WTC11 (cell line): ENCODE results near the gene KCNH8. TPM values are rescaled to one million over a fixed set of nuclear protein-coding genes. Genes with fewer than 3 reads are reported as not detected.

ENCODE experiments used
- ATAC-seq: fragments of 200-7000 bp; cut with Tn5 transposase; 2 replicates; pipeline ENCODE4 v1.10.0; 2021; ENCODE audit warnings: mild to moderate bottlenecking, moderate library complexity
- CTCF ChIA-PET: fragments of 300-600 bp; sonication (Branson Sonifier 250); formaldehyde crosslinking; loops from one replicate; lab custom pipeline; 2021; ENCODE audit warnings: antibody characterized with exemption; lab: Charles Lee
- POLR2A ChIA-PET: fragments of 350-600 bp; sonication (Branson Sonifier 250); formaldehyde crosslinking; loops from one replicate; lab custom pipeline; 2021; ENCODE audit warnings: antibody characterized with exemption; lab: Charles Lee
- DNase-seq: peaks from one replicate; pipeline ENCODE4 v3.0.0; 2021; ENCODE audit warnings: low spot score
- H3K27ac Mint-ChIP-seq: 2 replicates; pipeline ENCODE4 v1.8.0; 2021; ENCODE audit warnings: mixed read lengths
- H3K27me3 Mint-ChIP-seq: 2 replicates; pipeline ENCODE4 v1.8.0; 2021; ENCODE audit warnings: low read depth, mild to moderate bottlenecking, moderate library complexity, mixed read lengths
- H3K36me3 Mint-ChIP-seq: 2 replicates; pipeline ENCODE4 v1.8.0; 2021; ENCODE audit warnings: mixed read lengths
- H3K4me1 Mint-ChIP-seq: 2 replicates; pipeline ENCODE4 v1.8.0; 2022; ENCODE audit warnings: mixed read lengths
- H3K4me3 Mint-ChIP-seq: 2 replicates; pipeline ENCODE4 v1.8.0; 2021; ENCODE audit warnings: mild to moderate bottlenecking, moderate library complexity, mixed read lengths
- H3K9me3 Mint-ChIP-seq: 2 replicates; pipeline ENCODE4 v1.8.0; 2021; ENCODE audit warnings: mixed read lengths
- ATF3 ChIP-seq: sonication (generic); formaldehyde crosslinking; conservative IDR thresholded peaks from 2 replicates; pipeline ENCODE4 v1.8.1; 2022; ENCODE audit warnings: mild to moderate bottlenecking, missing genetic modification reagents
- CBFB ChIP-seq: sonication (generic); formaldehyde crosslinking; IDR thresholded peaks from 2 replicates; pipeline ENCODE4 v1.8.1; 2022; ENCODE audit warnings: mild to moderate bottlenecking, low read depth, missing genetic modification reagents
- EMX1 ChIP-seq: fragments of 250-450 bp; sonication (Bioruptor Pico); IDR thresholded peaks from 2 replicates; pipeline ENCODE4 v1.8.0; 2021; ENCODE audit warnings: mild to moderate bottlenecking
- ESRRA ChIP-seq: sonication (generic); formaldehyde crosslinking; IDR thresholded peaks from 2 replicates; pipeline ENCODE4 v1.8.1; 2022; ENCODE audit warnings: mild to moderate bottlenecking, missing genetic modification reagents, borderline replicate concordance
- FOXJ3 ChIP-seq: sonication (generic); formaldehyde crosslinking; IDR thresholded peaks from 2 replicates; pipeline ENCODE4 v1.9.0; 2021; ENCODE audit warnings: missing genetic modification reagents, mild to moderate bottlenecking, borderline replicate concordance
- FOXP4 ChIP-seq: sonication (generic); formaldehyde crosslinking; IDR thresholded peaks from 2 replicates; pipeline ENCODE4 v1.8.0; 2022; ENCODE audit warnings: mild to moderate bottlenecking, missing genetic modification reagents
- GABPB1 ChIP-seq: sonication (generic); formaldehyde crosslinking; IDR thresholded peaks from 2 replicates; pipeline ENCODE4 v1.8.1; 2023; ENCODE audit warnings: mild to moderate bottlenecking, missing genetic modification reagents
- HMGXB4 ChIP-seq: sonication (generic); formaldehyde crosslinking; IDR thresholded peaks from 2 replicates; pipeline ENCODE4 v1.8.1; 2023; ENCODE audit warnings: mild to moderate bottlenecking, moderate library complexity, missing genetic modification reagents
- IRF1 ChIP-seq: sonication (generic); formaldehyde crosslinking; IDR thresholded peaks from 2 replicates; pipeline ENCODE4 v1.8.0; 2023; ENCODE audit warnings: missing genetic modification reagents
- JAZF1 ChIP-seq: fragments of 250-450 bp; sonication (Bioruptor Pico); IDR thresholded peaks from 2 replicates; pipeline ENCODE4 v1.9.0; 2021; ENCODE audit warnings: moderate library complexity, mild to moderate bottlenecking, inconsistent platforms
- KAT7 ChIP-seq: sonication (generic); formaldehyde crosslinking; IDR thresholded peaks from 2 replicates; pipeline ENCODE4 v1.8.1; 2023; ENCODE audit warnings: missing genetic modification reagents, mild to moderate bottlenecking, borderline replicate concordance
- MXD4 ChIP-seq: fragments of 250-450 bp; sonication (Bioruptor Pico); IDR thresholded peaks from 2 replicates; pipeline ENCODE4 v1.8.0; 2021; ENCODE audit warnings: mild to moderate bottlenecking, moderate library complexity, borderline replicate concordance
- PREB ChIP-seq: sonication (generic); formaldehyde crosslinking; IDR thresholded peaks from 2 replicates; pipeline ENCODE4 v1.8.1; 2022; ENCODE audit warnings: mild to moderate bottlenecking, missing genetic modification reagents, moderate library complexity, borderline replicate concordance
- RELA ChIP-seq: sonication (generic); formaldehyde crosslinking; IDR thresholded peaks from 2 replicates; pipeline ENCODE4 v1.8.1; 2022; ENCODE audit warnings: missing genetic modification reagents, mild to moderate bottlenecking, borderline replicate concordance
- SOX15 ChIP-seq: fragments of 250-450 bp; sonication (Bioruptor Pico); IDR thresholded peaks from 2 replicates; pipeline ENCODE4 v1.9.0; 2021; ENCODE audit warnings: mild to moderate bottlenecking
- TCF7 ChIP-seq: sonication (generic); formaldehyde crosslinking; IDR thresholded peaks from 2 replicates; pipeline ENCODE4 v1.8.0; 2022; ENCODE audit warnings: mild to moderate bottlenecking, low read depth, missing genetic modification reagents, moderate library complexity
- TEAD1 ChIP-seq: sonication (generic); formaldehyde crosslinking; IDR thresholded peaks from 2 replicates; pipeline ENCODE4 v1.8.0; 2022; ENCODE audit warnings: mild to moderate bottlenecking, missing genetic modification reagents
- TEAD4 ChIP-seq: sonication (generic); formaldehyde crosslinking; IDR thresholded peaks from 2 replicates; pipeline ENCODE4 v1.8.0; 2022; ENCODE audit warnings: mild to moderate bottlenecking, missing genetic modification reagents
- USF1 ChIP-seq: sonication (generic); formaldehyde crosslinking; IDR thresholded peaks from 2 replicates; pipeline ENCODE4 v1.8.0; 2022; ENCODE audit warnings: mild to moderate bottlenecking, missing genetic modification reagents
- ZBTB21 ChIP-seq: sonication (generic); formaldehyde crosslinking; IDR thresholded peaks from 2 replicates; pipeline ENCODE4 v1.8.1; 2023; ENCODE audit warnings: mild to moderate bottlenecking, missing genetic modification reagents, borderline replicate concordance
- ZNF423 ChIP-seq: fragments of 250-450 bp; sonication (Bioruptor Pico); IDR thresholded peaks from 2 replicates; pipeline ENCODE4 v2.1.2; 2022; ENCODE audit warnings: mild to moderate bottlenecking, moderate library complexity
- ZSCAN18 ChIP-seq: fragments of 250-450 bp; sonication (Bioruptor Pico); IDR thresholded peaks from 2 replicates; pipeline ENCODE4 v2.1.2; 2022; ENCODE audit warnings: mild to moderate bottlenecking, moderate library complexity
- total RNA-seq: library from RNA; stranded (reverse); gene quantifications from 3 replicates; pipeline ENCODE4 v1.2.3, GENCODE V29; 2021

Gene KCNH8
- total RNA-seq, 1 experiment from 2014 or later, result 2.8 TPM

GRCh38 chr3:19149368-19149767 is 1.1 kb downstream of the KCNH8 start:
- H3K4me3 Mint-ChIP-seq, result peak overlapping the region; percentile 85
- TF ChIP-seq TEAD1 (0 out of 2 replicates have a peak, but pooled peaks have one; percentile 36), USF1 (no peak), HMGXB4 (no peak)
- no peaks in the 10 kb centered on the region; the same call in 1 of the 2 replicates for H3K36me3 Mint-ChIP-seq
- ChIA-PET CTCF (interaction anchor here (0.8 to 1.5 kb wide), 4 partner anchors 10 to 85 kb away, joined by 3 to 5 read pairs (median 3); no protein-coding TSS in a partner anchor), POLR2A (interaction anchor here (0.5 to 0.7 kb wide), 2 partner anchors 134 to 346 kb away, joined by 3 read pairs; no protein-coding TSS in a partner anchor)
- no peak overlapping the region for H3K27ac Mint-ChIP-seq
- peaks cover 27% of the 10 kb centered on the region for H3K4me1 Mint-ChIP-seq
- peak; percentile 11; the same call in 1 of the 2 replicates for ATAC-seq
- H3K27me3 Mint-ChIP-seq, result no peaks in the 10 kb centered on the region
- peaks cover 6% of the 10 kb centered on the region for H3K9me3 Mint-ChIP-seq
- DNase-seq, result peak; percentile 66

GRCh38 chr3:19151171-19151570 is 2.9 kb downstream of the KCNH8 start:
- no peaks in the 10 kb centered on the region for H3K27me3 Mint-ChIP-seq
- H3K27ac Mint-ChIP-seq, result no peak overlapping the region
- peaks cover 13% of the 10 kb centered on the region for H3K4me1 Mint-ChIP-seq
- CTCF ChIA-PET, result no interaction called here
- DNase-seq, result no peak
- no peaks in the 10 kb centered on the region for H3K9me3 Mint-ChIP-seq
- POLR2A ChIA-PET, result no interaction called here
- no peak overlapping the region for H3K4me3 Mint-ChIP-seq
- no peaks in the 10 kb centered on the region; the same call in 1 of the 2 replicates for H3K36me3 Mint-ChIP-seq
- TF ChIP-seq FOXP4, result no peak
- ATAC-seq, result no peak

- Mint-ChIP-seq H3K36me3 (no peaks in the 10 kb centered on the region), H3K27me3 (no peaks in the 10 kb centered on the region), H3K9me3 (no peaks in the 10 kb centered on the region), H3K4me1 (peaks cover 9% of the 10 kb centered on the region), H3K27ac (no peak overlapping the region)
- CTCF ChIA-PET, result no interaction called here
- no peak for DNase-seq
- POLR2A ChIA-PET, result no interaction called here
- no peak for TF ChIP-seq ZNF423 (CRISPR knock-in tag)
- TF ChIP-seq ZSCAN18 (CRISPR knock-in tag), result no peak
- no peak for TF ChIP-seq SOX15 (CRISPR knock-in tag)
- no peak for TF ChIP-seq ESRRA
- TF ChIP-seq TEAD4 (CRISPR knock-in tag), result no peak
- no peak for TF ChIP-seq JAZF1 (CRISPR knock-in tag)
- TF ChIP-seq, all 79 proteins: peak for 0
- ATAC-seq, result no peak
- no peak overlapping the region for H3K4me3 Mint-ChIP-seq
Observed at GRCh38 chr3:19154693-19155250, 6.5 kb downstream of the KCNH8 start.

GRCh38 chr3:19155375-19155774 is 7.1 kb downstream of the KCNH8 start:
- H3K36me3 Mint-ChIP-seq, result no peaks in the 10 kb centered on the region
- H3K27ac Mint-ChIP-seq, result no peak overlapping the region
- H3K4me3 Mint-ChIP-seq, result no peak overlapping the region
- TF ChIP-seq ZBTB21 (CRISPR knock-in tag), result no peak
- TF ChIP-seq FOXJ3 (CRISPR knock-in tag), result no peak
- TF ChIP-seq IRF1 (CRISPR knock-in tag), result no peak
- TF ChIP-seq PREB (CRISPR knock-in tag), result no peak
- no peak for TF ChIP-seq EMX1
- no peak for TF ChIP-seq ESRRA
- TF ChIP-seq GABPB1 (CRISPR knock-in tag), result no peak
- TF ChIP-seq MXD4 (CRISPR knock-in tag), result no peak
- no peak for TF ChIP-seq ATF3
- TF ChIP-seq RELA, result no peak
- no peak for TF ChIP-seq CBFB (CRISPR knock-in tag)
- no peak for TF ChIP-seq TCF7 (CRISPR knock-in tag)
- TF ChIP-seq KAT7, result no peak
- ChIA-PET CTCF (no interaction called here), POLR2A (no interaction called here)
- H3K9me3 Mint-ChIP-seq, result no peaks in the 10 kb centered on the region
- H3K27me3 Mint-ChIP-seq, result no peaks in the 10 kb centered on the region
- ATAC-seq (no peak), DNase-seq (no peak)
- peaks cover 6% of the 10 kb centered on the region for H3K4me1 Mint-ChIP-seq
